Liver (tissue), 3 donors: ENCODE data around the gene DZIP3.

Experiments
- EGR1 ChIP-seq, 2 donors: IDR thresholded peaks; 2 replicates each; pipeline ENCODE4 v1.6.1; 2016 to 2018; ENCODE audit warnings: antibody characterized with exemption in 2 of 2, low read depth in 2 of 2
- RAD21 ChIP-seq, 2 donors: IDR thresholded peaks; 2 replicates each; pipeline ENCODE4 v1.6.1; 2016; ENCODE audit warnings: antibody characterized with exemption in 2 of 2, mild to moderate bottlenecking in 2 of 2
- TF ChIP-seq, protein P1 (sequence below): fragments of 150-350 bp; IDR thresholded peaks from 2 replicates; pipeline ENCODE4 v1.5.1; 2017; ENCODE audit warnings: improper control_type of control experiment, low read depth, low read length; ENCODE audit not compliant: missing input control
- donor health status: healthy.
- donor health status: healthy.

GRCh38 chr3:108565506-108565905 lies 24.0 kb upstream of the DZIP3 start:
- TF ChIP-seq, protein P1, sequence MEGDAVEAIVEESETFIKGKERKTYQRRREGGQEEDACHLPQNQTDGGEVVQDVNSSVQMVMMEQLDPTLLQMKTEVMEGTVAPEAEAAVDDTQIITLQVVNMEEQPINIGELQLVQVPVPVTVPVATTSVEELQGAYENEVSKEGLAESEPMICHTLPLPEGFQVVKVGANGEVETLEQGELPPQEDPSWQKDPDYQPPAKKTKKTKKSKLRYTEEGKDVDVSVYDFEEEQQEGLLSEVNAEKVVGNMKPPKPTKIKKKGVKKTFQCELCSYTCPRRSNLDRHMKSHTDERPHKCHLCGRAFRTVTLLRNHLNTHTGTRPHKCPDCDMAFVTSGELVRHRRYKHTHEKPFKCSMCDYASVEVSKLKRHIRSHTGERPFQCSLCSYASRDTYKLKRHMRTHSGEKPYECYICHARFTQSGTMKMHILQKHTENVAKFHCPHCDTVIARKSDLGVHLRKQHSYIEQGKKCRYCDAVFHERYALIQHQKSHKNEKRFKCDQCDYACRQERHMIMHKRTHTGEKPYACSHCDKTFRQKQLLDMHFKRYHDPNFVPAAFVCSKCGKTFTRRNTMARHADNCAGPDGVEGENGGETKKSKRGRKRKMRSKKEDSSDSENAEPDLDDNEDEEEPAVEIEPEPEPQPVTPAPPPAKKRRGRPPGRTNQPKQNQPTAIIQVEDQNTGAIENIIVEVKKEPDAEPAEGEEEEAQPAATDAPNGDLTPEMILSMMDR: no peak
- TF ChIP-seq RAD21 (IDR thresholded peaks at IDR 0.05) (no peak), EGR1 (IDR thresholded peaks at IDR 0.05; ENCODE audit: low read depth in 2 of 2) (no peak)
